Putamen (tissue), 1 donor: ENCODE results near the gene PCSK2.

Experiments
- DNase-seq: peaks from one replicate; pipeline ENCODE4 v3.0.0-alpha.2; 2016; ENCODE audit warnings: low spot score

Gene PCSK2

GRCh38 chr20:17504898-17505635 is 278.2 kb downstream of the PCSK2 start:
- peak; percentile 31 for DNase-seq

GRCh38 chr20:17505636-17506517 is 279.0 kb downstream of the PCSK2 start:
- no peak for DNase-seq

GRCh38 chr20:17507032-17507431 is 280.2 kb downstream of the PCSK2 start:
- no peak for DNase-seq

GRCh38 chr20:17507531-17507930 is 280.7 kb downstream of the PCSK2 start:
- no peak for DNase-seq

- DNase-seq, result no peak
Measured at GRCh38 chr20:17508756-17509155, 281.9 kb downstream of the PCSK2 start.

GRCh38 chr20:17510548-17510947 is 283.7 kb downstream of the PCSK2 start:
- DNase-seq, result no peak

- DNase-seq, result no peak
Measured at GRCh38 chr20:17511401-17511800, 284.6 kb downstream of the PCSK2 start.

- DNase-seq, result no peak
Measured at GRCh38 chr20:17513939-17514338, 287.1 kb downstream of the PCSK2 start.

GRCh38 chr20:17515053-17515452 is 288.2 kb downstream of the PCSK2 start:
- no peak for DNase-seq

GRCh38 chr20:17518339-17519052 is 291.7 kb downstream of the PCSK2 start:
- DNase-seq, result no peak

- no peak for DNase-seq
Measured at GRCh38 chr20:17519606-17520285, 292.9 kb downstream of the PCSK2 start.

- no peak for DNase-seq
Measured at GRCh38 chr20:17520583-17520982, 293.7 kb downstream of the PCSK2 start.

- DNase-seq, result no peak
Measured at GRCh38 chr20:17522528-17522927, 295.7 kb downstream of the PCSK2 start.

GRCh38 chr20:17523326-17523725 is 296.5 kb downstream of the PCSK2 start:
- no peak for DNase-seq

GRCh38 chr20:17524560-17524959 is 297.7 kb downstream of the PCSK2 start:
- DNase-seq, result no peak

GRCh38 chr20:17525132-17525531 is 298.3 kb downstream of the PCSK2 start:
- DNase-seq, result no peak

- DNase-seq, result peak; percentile 33
Measured at GRCh38 chr20:17525650-17526049, 298.8 kb downstream of the PCSK2 start.

GRCh38 chr20:17529586-17529985 is 302.7 kb downstream of the PCSK2 start:
- no peak for DNase-seq

- no peak for DNase-seq
Measured at GRCh38 chr20:17530153-17530552, 303.3 kb downstream of the PCSK2 start.

GRCh38 chr20:17530716-17531664 is 304.1 kb downstream of the PCSK2 start, which contains the start of gene BFSP1:
BFSP1 (minus strand) TSS chr20:17531379; CDS start chr20:17531329, 50 bp downstream.
- DNase-seq, result peak; percentile 49

- DNase-seq, result no peak
Measured at GRCh38 chr20:17531665-17532025, 304.8 kb downstream of the PCSK2 start.
